VCaP (cell line): Measurements from ENCODE around the gene MBD6.
"Not testable (repeated sequence)": the region's sequence is repeated elsewhere in the genome, so short reads cannot be mapped to it uniquely, and the experiment has no call there.

Source experiments
- H3K27ac ChIP-seq: fragments of 450-650 bp; 2 replicates; pipeline ENCODE4 v1.5.1; 2017
- CTCF ChIP-seq: fragments of 450-650 bp; conservative IDR thresholded peaks from 2 replicates; pipeline ENCODE4 v1.5.1; 2017; ENCODE audit warnings: mild to moderate bottlenecking, moderate library complexity

Gene MBD6

GRCh38 chr12:57491393-57492280, 31.0 kb upstream of the MBD6 start:
- TF ChIP-seq CTCF = peak; percentile 64
- peak overlapping the region; percentile 32 for H3K27ac ChIP-seq

GRCh38 chr12:57495051-57495701, 27.4 kb upstream of the MBD6 start:
- not testable (repeated sequence) for H3K27ac ChIP-seq

GRCh38 chr12:57496822-57497221, 25.8 kb upstream of the MBD6 start:
- no peak for TF ChIP-seq CTCF
- H3K27ac ChIP-seq = no peak overlapping the region

GRCh38 chr12:57497223-57498131, 25.1 kb upstream of the MBD6 start:
- H3K27ac ChIP-seq = no peak overlapping the region
- no peak for TF ChIP-seq CTCF

- H3K27ac ChIP-seq = no peak overlapping the region
- TF ChIP-seq CTCF = no peak
These were observed 24.5 kb upstream of the MBD6 start for GRCh38 chr12:57498132-57498502.

- H3K27ac ChIP-seq = no peak overlapping the region
- TF ChIP-seq CTCF = no peak
These were observed 24.1 kb upstream of the MBD6 start for GRCh38 chr12:57498571-57498970.

- no peak overlapping the region for H3K27ac ChIP-seq
- no peak for TF ChIP-seq CTCF
These were observed 22.4 kb upstream of the MBD6 start for GRCh38 chr12:57500213-57500612.

GRCh38 chr12:57502311-57502969, 20.2 kb upstream of the MBD6 start:
- H3K27ac ChIP-seq = not testable (repeated sequence)

GRCh38 chr12:57506541-57506940, 16.1 kb upstream of the MBD6 start:
- not testable (repeated sequence) for H3K27ac ChIP-seq

- not testable (repeated sequence) for H3K27ac ChIP-seq
These were observed 14.8 kb upstream of the MBD6 start for GRCh38 chr12:57507796-57508195.
